ENCODE data around the gene NR2C2.

GRCh38 chr3:14927308-14927707 lies 20.1 kb upstream of the NR2C2 start:
- TF ChIP-seq POLR2A (IDR thresholded peaks at IDR 0.05; ENCODE audit: extremely low read depth, insufficient read length) (no peak), CTCF (IDR thresholded peaks at IDR 0.05; ENCODE audit: low read depth, low read length) (no peak), MAX (IDR thresholded peaks at IDR 0.05; ENCODE audit: low read depth, low read length) (no peak)

All from NB4 (cell line).